DMS114 treated with DMSO at 0.1 percent for 48 hours (cell line): ENCODE data around the gene AHI1.
"Not testable (repeated sequence)": the region's sequence is repeated elsewhere in the genome, so short reads cannot be mapped to it uniquely, and the experiment has no call there.

Source experiments
- DNase-seq: peaks from one replicate; lab custom pipeline; 2025; ENCODE audit not compliant: unreplicated experiment; lab: John Stamatoyannopoulos, UW

Gene AHI1

DNA sequence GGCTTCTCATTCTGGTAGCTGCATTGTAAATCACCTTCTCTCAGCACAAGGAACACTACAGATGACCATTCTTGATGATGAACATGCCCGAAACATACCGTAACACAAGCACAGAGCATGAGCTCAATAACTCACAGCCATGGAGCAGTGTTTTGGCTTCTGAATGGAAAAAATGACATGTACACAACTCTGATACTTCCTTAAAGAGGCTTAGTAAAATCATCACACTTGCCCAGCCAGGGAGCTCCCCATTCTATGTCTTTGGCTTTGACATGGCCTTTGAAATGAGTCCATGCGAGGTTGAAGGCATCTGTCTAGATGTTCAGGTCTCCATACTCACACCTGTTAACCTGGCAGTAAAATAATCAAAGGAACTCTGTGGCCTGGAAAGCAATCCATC lies 228.8 kb downstream of the AHI1 start:
- no peak for DNase-seq

DNA sequence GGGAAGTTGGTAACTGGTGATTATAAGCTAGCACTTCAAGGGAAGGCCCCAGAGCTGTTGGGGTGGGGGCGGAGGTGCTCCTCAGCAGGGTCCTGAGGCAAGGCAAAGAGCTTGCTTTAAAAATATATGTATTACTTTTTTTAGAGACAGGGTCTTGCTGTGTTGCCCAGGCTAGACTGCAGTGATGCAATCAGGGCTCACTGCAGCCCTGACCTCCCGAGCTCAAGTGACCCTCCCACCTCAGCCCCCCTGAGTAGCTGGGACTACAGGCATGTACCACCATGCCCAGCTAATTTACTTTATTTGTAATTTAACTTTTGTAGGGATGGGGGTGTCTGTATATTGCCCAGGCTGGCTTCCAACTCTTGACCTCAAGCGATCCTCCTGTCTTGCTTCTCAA lies 229.3 kb downstream of the AHI1 start:
- DNase-seq = no peak

DNA sequence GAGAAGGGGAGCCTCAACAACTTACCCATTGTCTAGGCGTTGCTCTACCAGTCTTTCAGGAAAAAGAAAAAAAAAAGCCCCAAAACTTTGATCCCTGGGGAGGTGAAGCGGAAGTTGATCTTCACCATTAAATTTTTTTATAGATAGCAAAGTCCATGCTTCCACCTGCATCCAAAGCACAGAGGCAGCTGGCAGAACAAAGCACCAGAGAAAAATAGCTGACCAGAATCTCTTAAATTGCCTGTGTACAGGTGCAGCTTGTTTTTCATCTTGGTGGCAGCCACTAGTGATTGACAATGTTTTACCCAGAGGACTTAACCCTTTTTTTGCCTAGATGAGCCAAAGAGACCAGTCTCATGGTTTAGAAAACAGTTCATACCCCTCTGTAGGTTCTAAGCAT lies 230.5 kb downstream of the AHI1 start:
- no peak for DNase-seq

DNA sequence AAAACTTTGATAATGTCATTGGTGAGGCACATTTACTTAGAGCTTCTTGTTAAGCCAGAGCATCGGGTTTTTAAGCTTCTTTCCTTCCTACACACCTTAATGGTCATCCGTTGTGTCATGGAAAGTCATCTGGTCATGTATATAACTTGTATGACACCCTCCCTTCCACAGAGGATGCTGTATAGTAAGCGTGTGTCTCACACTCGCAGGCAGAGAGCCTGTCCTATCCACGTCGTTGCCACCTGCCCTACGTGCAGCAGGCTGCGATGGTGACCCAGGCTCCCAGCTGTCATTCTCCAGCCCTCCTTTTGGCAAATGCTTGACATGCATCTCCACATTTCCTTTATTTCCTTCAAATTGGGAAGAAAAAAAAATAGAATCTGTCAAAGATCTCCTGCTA lies 230.9 kb downstream of the AHI1 start:
- no peak for DNase-seq

DNA sequence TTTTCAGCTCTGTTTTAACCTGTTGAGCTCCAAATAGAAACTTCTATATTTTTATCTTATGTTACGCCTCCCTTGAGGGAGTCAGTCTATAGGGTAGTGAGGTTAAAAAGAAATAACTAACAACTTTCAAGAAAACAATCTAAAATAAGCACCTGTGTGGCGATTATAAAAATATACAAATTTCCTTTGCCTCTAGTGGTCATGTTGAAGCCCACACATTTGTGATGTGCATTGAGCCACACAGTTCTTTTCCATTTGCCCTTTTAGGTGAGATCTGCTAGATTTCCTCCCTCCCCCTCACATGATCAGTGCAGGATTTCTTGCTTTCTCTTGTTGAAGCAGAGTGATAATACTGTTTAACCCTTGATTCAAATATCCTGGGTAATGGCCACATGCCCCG lies 232.3 kb downstream of the AHI1 start:
- no peak for DNase-seq

DNA sequence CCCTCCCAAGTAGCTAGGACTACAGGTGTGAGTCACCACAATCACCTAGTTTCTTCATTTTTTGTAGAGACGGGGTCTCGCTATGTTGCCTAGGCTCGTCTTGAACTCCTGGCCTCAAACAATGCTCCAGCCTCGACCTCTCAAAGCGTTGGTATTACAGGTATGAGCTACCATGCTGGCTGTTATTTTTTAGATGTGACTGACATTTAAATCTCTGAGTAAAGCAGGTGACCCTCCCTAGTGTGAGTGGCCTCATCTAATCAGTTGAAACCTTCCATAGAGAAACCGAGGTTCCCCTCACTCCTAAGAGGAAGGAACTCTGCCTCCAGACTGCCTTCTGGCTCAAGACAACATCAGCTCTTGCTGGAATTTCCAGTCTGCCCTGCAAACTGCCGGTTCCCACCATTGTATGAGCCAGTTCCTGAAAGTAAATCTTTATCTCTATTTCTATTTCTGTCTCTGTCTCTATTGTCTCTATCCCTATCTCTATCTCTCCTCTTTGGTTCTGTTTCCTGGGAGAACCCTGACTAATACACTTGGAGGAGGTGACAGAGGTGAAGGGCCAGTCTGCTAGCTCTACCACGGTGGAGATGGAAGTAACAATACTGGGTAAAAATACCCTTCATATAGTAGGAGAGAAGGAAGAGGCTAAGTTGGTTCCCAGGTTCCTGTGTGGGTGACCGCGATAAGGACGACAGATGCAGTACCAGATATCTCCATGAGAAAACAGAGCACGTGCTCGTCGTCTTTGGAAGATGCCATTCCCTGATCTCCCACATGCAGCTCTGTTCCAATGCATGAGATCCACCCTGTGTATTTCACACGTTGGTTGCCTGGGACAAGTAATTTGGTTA lies 235.4 kb downstream of the AHI1 start:
- no peak for DNase-seq

DNA sequence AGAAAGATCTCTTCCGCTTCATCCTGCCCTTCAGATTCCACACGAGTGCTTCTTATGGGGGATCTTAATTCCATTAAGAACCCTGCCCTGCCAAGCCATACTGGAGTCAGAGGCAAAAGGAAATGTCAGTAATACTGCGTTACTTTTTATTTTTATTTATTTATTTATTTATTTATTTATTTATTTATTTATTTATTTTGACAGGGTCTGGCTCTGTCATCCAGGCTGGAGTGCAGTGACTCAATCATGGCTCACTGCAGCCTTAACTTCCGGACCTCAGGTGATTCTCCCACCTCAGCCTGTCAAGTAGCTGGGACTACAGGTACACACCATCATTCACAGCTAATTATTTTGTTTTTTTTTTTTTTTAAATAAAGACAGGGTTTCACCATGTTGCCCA lies 236.9 kb downstream of the AHI1 start:
- no peak for DNase-seq

DNA sequence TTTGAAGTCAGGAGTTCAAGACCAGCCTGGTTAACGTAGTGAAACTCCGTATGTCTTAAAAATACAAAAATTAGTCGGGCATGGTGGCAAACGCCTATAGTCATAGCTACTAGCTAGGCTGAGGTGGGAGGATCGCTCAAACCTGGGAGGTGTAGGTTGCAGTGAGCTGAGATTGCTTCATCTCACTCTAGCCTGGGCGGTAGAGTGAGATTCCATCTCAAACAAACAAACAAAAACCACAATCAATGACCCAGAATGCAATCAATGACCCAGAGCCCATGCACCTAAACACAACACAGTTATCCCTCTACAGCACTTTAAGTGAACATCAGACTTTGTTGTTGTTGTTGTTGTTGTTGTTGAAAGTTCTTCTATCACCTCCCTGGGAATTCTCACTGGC lies 238.6 kb downstream of the AHI1 start:
- DNase-seq = no peak

DNA sequence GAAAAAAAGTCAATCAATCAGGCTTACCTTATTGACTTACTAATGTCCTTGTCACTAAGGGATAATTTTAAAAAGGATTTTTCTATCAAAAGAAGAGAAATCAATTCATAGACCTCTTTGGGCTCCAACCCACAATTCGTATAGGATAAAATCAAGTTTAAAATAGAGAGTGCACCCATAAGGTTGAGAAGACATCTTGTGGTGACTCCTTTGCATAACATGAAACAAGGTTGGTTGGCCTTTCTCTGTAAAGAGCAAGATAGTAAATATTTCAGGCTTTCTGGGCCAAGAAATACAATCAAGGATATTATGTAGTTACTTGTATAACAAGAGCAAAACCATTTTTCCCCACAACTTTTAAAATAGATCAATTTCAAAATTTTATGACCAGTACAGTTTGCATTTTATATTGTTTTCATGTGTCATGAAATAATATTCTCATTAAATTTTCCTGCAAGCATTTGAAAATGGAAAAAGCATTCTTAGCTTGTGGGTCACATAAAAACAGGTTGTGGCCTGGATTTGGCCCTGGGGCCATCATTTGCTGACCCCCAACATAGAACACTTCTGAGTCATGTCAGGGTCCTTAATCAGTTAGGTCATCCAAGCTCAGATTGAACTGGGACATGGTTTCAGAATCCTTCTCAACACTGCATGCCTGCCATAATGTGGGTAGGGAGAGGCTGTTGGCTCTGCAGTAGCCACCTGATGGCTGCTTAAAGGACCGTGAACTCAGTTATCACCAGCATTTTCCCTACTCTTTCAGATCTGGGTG lies 239.7 kb downstream of the AHI1 start:
- no peak for DNase-seq

DNA sequence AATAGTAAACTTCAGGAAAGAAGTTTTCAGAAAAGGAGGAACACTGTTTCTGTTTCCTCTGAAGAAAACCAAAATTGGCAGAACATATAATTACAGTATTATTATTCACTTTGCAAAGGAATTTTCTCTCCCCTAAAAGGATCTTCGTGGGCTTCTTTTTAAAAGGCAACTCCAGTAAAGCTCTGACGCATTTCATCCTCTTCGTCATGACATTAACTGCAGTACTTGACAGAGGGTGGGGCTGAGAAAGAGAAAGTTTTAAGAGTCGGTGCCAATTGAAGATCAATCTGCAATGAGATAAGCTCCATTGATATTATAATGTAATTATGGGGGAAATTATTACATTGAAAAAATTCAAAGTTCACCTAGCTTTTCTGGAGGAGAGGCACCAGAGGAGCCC lies 240.7 kb downstream of the AHI1 start:
- DNase-seq = no peak

DNA sequence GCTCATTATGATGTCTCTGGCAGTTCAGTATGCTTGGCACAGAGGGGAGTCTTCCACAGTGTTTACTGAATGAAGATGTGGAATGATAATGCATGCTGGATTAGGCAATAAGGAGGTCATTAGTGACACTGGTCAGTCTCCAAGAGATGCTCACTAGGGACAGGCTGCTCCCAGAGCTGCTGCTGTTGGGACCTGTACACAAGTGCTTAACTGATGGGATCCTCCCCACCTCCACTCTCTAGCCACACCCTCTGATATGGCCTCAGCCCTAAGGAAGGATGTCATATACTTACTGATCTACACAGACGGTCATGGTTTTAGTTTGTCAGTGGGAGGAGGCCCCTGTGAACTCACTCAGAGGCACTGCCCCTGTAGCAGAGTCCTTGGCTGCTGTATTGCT lies 243.1 kb downstream of the AHI1 start:
- no peak for DNase-seq

DNA sequence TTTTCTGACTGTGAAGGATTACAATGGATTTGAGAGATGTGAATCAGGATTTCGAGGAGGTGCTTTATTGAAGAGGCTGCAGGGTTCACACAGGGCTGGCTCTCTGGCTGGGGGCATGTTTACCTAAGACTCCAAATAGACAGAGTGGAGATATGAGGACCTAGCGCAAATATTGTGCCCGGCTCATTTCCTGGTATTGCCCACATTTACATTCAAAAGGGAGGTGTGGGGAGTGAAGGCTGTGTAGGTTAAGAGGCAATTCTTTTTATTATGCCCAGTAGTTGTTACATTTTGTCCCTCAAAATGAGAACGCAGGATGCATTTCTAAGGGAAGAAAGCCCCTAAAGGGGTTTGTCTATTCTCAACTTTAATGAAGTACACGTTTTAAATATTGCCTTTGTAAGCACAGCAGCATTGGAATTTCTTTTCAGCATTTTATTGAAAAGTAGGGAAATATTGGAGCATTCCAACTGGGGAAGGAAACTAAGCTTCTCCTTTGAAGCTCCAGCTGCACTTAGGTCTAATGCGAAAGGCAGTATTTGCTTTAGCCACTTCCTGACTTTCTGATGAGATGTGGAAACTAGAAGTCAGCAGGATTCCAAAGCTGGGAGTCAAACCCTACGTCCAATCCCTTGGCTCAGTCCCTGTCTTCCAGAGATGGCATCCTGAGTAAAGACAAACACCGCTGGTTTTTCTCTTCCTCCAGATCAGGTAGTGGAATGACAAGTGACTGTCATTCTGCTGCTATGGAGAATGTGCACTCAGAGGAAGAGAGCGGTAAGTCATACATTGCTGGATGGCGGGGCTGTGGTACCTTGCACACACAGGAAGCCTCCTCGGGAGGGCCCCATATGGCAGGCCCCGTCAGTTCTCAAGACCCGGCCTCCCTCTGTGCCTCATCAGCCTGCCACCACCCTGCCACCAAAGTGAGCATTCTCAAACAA lies 245.8 kb downstream of the AHI1 start:
- DNase-seq = no peak

DNA sequence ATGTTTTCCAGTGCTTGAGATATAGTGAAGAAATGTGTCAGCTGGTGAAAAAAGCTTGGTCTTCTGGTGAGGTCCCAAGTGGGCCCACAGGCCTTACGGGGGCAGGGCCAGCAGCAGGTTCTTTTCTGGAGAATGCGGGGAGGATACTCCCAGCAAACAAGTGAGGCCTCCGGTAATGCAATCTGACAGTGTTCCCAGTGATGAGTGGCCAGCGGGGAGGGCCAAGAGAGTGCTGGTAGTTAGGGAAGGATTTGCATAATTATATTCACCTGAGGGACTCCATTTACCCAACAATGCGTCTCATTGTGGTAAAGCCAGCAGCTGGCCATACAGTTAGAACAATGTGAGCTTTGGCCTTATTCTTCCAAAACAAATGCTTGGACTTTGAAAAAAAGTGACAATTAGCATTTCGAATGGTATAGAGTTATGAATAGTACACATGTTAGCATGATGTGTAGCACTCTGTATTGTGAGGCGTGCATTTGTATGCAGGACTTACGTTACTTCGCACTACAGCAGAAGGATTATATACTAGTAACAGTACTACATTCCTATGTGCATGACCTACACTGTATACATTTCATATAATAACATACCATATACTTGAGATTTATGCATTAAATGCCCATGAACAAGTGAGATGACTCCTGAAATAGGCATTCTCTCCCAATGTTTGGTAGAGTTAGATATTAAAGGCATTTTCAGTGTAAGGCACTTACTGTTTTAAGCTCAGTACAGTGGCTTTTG lies 246.6 kb downstream of the AHI1 start:
- DNase-seq = no peak

DNA sequence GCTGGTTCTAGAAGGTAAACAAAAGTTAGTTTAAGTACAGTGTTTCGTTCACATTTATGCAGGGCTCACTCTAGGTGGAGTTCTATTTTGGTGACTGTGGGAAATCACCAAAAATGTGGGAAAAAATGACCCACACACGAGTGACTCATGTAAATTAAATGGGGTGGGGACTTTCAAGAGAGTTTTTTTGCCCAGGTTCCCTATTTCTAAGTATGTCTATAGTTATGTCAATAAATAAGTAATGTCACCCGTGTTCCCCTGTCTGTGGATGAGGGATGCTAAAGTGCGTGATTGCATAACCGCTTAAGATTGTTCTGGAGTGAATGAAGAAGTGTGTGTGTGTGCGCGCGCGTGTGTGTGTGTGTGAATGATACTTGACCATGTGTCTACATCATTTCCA lies 247.3 kb downstream of the AHI1 start:
- DNase-seq = no peak

DNA sequence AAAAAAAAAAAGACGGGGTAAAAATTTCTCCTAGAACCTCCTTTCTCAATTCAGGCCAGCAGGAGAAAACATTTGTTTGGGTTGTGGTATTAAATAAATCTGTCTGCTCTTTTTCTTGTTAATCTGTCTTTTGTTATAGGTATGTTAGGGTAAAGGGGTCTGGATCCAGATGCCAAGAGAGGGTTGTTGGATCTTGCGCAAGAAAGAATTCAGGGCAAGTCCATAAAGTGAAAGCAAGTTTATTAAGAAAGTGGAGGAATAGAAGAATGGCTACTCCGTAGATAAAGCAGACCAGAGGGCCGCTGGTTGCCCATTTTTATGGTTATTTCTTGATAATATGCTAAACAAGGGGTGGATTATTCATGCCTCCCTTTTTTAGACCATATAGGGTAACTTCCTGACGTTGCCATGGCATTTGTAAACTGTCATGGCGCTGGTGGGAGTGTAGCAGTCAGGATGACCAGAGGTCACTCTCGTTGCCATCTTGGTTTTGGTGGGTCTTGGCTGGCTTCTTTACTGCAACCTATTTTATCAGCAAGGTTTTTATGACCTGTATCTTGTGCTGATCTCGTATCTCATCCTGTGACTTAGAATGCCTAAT lies 251.0 kb downstream of the AHI1 start:
- DNase-seq = not testable (repeated sequence)

DNA sequence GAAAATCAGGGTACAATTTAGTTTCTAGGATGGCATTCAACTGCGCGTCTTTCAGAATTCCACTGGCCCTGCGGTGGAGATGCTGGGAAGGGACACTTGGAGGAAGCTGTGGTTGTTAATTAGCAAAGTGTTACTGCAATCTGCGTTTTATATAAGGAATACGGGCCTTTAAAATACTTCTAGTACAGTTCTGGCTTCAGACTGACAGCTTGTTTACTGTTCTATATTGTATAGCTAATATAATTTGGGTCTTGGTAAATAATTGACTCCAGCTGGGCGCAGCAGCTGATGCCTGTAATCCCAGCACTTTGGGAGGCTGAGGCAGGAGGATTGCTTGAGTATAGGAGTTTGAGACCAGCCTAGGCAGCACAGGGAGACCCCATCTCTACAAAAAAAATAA lies 252.7 kb downstream of the AHI1 start:
- no peak for DNase-seq

DNA sequence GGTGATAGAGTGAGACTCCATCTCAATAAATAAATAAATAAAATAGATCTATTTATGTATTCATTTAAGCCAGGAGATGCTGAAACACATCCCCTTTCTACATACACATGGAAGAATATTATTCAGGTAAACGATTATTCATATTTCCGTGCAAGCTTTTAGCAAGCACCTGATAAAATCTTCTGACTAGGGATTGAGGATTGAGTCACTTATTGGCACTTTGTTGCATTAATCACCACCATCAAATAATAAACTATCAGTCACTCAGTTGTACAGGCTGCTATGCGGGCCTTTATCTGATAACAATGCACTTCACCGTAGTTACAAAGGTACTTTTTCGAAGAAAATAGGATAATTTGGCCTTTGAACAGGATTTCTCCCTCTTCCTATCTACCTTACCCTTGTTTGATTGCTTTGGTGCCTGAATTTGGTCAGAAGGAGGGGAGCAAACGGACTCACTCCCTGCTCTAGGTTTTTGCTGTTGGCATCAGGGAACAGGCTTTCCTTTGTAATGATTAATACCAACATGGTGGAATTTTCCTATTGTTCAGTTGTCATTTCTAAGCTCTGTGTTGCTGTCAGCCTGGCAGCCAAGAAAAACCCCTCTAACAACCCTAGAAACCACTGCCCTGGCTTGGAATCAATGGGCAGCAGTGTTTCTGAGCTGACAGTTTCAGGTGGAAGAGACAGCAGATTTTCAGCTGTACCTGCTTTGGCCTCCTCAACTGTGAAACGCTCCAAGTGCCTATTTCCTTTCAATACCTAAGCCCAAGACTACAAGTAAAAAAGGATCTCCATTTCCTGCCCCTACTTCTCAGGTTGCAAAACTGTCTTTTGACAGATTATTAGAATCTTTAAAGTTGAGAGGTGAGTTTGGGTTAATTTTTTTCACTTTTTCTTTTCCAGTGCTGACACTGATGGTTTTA lies 253.4 kb downstream of the AHI1 start:
- no peak for DNase-seq

DNA sequence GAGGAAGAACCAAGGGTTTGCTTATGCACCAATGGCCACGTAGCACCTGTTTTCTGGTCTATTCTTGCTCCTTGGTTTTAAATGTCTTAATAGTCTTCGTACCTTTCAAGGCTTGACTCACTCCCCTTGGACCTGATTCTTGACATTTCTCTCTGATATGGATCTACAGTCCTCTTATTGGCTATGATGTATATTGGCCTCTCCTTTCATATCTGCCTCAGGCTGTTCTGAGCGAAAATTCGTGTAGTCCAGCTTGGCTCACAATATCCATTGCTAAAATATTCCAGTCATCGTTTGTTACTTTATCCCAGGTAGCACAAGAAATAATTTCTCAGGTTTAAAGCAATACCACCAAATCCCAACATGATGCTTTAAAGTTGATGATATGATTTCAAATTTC lies 256.8 kb downstream of the AHI1 start:
- DNase-seq = no peak

DNA sequence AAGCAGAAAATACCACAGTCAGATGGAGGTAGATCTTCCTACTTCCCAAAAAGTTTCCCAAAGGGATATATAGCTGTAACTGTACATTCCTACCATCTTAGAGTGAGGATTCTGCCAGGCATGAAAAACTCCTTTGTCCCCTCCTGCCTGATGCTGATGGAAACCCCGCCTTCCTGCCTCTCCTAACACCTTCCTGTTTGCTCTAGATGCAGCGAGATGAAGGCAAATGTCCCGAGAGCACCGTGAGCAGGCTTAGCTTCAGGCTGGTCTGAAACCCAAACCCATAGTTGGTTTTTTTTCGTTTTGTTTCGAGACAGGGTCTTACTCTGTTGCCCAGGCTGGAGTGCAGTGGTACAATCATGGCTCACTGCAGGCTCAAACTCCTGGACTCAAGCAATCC lies 260.8 kb downstream of the AHI1 start:
- DNase-seq = no peak
